ENCODE measurements around the gene CFAP68. TPM values are rescaled to one million over a fixed set of nuclear protein-coding genes. Genes with fewer than 3 reads are reported as not detected.
A peak's percentile ranks its signal among the peaks of the same experiment; 100 is the strongest.

CFAP68 gene
- total and polyA plus RNA-seq, 11 donors: 11.9 to 39.5 (median 31.8) TPM

DNA sequence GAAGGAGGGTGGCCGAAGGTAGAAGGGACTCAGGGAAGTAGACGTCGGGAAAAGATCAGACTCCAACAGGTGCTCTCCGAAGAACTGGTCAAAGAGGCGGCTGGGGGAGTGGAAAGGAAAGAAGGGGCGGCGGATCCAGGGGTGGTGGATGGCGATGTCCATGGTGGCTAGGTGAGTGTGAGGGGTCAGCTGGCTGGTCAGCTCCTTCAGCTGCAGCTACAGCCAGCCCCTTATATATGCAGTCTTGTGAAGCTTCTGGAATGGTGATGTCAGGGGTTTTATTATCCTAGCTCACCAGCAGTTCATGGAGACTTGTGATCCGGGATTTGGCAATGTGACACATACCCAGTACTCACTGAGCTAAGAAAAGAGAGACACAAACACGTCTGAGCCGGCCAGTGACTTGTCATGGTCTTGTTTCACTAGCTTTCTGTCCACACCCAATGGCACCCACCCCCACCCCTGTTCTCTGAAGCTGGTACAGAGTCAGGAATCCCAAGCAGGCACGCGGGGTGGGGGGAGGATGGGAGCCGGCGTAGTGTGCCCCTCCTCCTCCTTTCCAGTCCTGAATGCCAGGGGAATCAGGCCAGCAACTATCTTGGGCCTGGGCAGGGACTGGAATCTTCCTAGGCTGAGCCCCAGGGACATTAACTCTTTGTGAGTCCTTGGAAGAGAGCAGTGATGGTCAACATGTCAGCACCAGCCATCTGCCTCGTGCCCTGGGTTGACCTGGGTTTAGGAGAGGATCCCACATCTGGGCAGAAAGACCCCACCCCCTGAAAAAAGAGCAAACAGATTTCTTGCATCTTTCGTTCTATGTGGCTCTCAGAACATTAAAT, 32.4 kb downstream of the CFAP68 start, which contains the start of gene CRYAB:
CRYAB (minus strand) TSS at position 208 of the 839 bp plus-strand sequence; CDS start at position 162, 46 bp downstream.
- H3K36me3 ChIP-seq: peaks cover 0 to 37% (median 18%) of the 10 kb centered on the region in 9 donors
- intact Hi-C loops (cut with DNase I): loop anchor here in 3 of 10 donors (1.0 to 5.0 kb wide), 3 partner anchors 32 to 34 kb away; partner anchors contain the start of genes CFAP68 (in 3 of the 3) and FDXACB1 (in 3 of the 3)
- 21 to 44% (median 25%) methylated on average over 14 to 17 of the region's 17 CpGs for WGBS, 4 donors
- TF ChIP-seq POLR2A (IDR thresholded peaks at IDR 0.05): peak; percentile 41 to 95
- TF ChIP-seq, protein P1, sequence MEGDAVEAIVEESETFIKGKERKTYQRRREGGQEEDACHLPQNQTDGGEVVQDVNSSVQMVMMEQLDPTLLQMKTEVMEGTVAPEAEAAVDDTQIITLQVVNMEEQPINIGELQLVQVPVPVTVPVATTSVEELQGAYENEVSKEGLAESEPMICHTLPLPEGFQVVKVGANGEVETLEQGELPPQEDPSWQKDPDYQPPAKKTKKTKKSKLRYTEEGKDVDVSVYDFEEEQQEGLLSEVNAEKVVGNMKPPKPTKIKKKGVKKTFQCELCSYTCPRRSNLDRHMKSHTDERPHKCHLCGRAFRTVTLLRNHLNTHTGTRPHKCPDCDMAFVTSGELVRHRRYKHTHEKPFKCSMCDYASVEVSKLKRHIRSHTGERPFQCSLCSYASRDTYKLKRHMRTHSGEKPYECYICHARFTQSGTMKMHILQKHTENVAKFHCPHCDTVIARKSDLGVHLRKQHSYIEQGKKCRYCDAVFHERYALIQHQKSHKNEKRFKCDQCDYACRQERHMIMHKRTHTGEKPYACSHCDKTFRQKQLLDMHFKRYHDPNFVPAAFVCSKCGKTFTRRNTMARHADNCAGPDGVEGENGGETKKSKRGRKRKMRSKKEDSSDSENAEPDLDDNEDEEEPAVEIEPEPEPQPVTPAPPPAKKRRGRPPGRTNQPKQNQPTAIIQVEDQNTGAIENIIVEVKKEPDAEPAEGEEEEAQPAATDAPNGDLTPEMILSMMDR (IDR thresholded peaks at IDR 0.05): no peak
- peak within 1 kb of the TSS; percentile 38 to 80 (median 59) for H3K4me3 ChIP-seq
- H3K4me1 ChIP-seq: peaks cover 0 to 29% (median 7%) of the 10 kb centered on the region in 12 donors
- ATAC-seq (peak; percentile 75 to 82 (median 77)), DNase-seq (peak; percentile 85 to 95 (median 89))
- H3K9me3 ChIP-seq: no peaks in the 10 kb centered on the region
- H3K27me3 ChIP-seq: peaks cover 0 to 10% (median 0%) of the 10 kb centered on the region in 9 donors
- H3K27ac ChIP-seq: peak within 1 kb of the TSS; percentile 89 to 100 (median 96)

DNA sequence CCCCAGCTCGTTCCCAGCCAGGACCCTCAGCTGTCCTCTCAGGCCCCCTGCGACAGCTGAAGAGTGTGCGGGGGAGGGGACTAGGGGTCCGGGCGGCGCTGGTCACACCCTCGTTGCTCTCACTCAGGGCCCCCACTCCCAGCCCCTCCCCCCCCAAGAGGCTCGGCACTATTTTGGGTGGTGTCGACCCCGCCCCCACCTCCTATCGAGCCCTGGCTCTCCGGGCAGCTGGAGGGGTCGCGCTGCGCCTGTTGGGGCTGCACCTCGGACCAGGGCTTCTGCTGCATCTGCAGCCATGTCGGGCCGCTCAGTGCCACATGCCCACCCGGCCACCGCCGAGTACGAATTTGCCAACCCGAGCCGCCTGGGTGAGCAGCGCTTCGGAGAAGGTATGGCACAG, 33.2 kb downstream of the CFAP68 start, which contains the start of gene HSPB2:
HSPB2 (plus strand) TSS at position 200 of the 400 bp plus-strand sequence; CDS start at position 296, 96 bp downstream.
- Histone ChIP-seq H3K4me1 (peaks cover 0 to 29% (median 7%) of the 10 kb centered on the region in 12 donors), H3K9me3 (no peaks in the 10 kb centered on the region), H3K27ac (peak within 1 kb of the TSS; percentile 89 to 100 (median 96)), H3K4me3 (peak within 1 kb of the TSS; percentile 38 to 80 (median 59)), H3K27me3 (peaks cover 0 to 10% (median 0%) of the 10 kb centered on the region in 9 donors), H3K36me3 (peaks cover 0 to 37% (median 18%) of the 10 kb centered on the region in 9 donors)
- intact Hi-C loops (cut with DNase I): loop anchor here in 3 of 10 donors (1.0 to 5.0 kb wide), 3 partner anchors 33 to 35 kb away; partner anchors contain the start of genes CFAP68 (in 3 of the 3) and FDXACB1 (in 3 of the 3)
- 0 to 5% (median 4%) methylated on average over 2 to 26 of the region's 26 CpGs for WGBS, 4 donors
- TF ChIP-seq, protein P1 (IDR thresholded peaks at IDR 0.05): no peak
- no peak for TF ChIP-seq POLR2A (IDR thresholded peaks at IDR 0.05)
- DNase-seq (peak; percentile 54 to 75 (median 69)), ATAC-seq (peak; percentile 6 to 17 (median 10))

DNA sequence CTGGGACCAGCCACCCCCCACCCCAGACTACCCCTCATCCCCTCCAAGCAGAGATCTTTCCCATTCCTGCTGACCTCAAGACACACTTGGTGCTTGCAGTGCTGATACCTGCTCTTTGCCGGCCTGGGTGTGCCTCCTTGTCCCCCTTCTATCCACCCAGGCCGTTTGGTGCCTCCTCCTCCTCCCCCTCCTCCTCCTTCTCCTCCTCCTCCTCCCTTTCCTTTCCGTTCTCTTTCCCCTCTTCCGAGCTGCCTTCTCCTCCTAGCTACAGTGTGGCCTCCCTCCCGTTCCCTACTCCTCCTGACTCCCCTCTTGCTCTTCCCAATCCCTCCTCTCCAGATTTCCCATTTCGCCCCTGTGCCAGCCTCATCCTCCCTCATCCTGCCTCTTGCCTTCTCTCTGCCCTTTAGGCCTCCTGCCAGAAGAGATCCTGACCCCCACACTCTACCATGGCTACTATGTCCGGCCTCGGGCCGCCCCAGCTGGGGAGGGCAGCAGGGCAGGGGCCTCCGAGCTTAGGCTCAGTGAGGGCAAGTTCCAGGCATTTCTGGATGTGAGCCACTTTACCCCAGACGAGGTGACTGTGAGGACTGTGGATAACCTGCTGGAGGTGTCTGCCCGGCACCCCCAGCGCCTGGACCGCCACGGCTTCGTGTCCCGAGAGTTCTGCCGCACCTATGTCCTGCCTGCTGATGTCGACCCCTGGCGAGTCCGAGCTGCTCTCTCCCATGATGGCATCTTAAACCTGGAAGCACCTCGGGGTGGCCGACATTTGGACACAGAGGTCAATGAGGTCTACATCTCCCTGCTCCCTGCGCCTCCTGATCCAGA, 33.9 kb downstream of the CFAP68 start:
- ATAC-seq: peak in 3 of 4 donors; percentile 3 to 6 (median 5)
- Histone ChIP-seq H3K4me3 (peak overlapping the region; percentile 38 to 80 (median 59)), H3K36me3 (peaks cover 0 to 30% (median 17%) of the 10 kb centered on the region in 9 donors), H3K27me3 (peaks cover 0 to 10% (median 0%) of the 10 kb centered on the region in 9 donors), H3K4me1 (peaks cover 0 to 27% (median 7%) of the 10 kb centered on the region in 12 donors), H3K9me3 (no peaks in the 10 kb centered on the region), H3K27ac (peak overlapping the region; percentile 82 to 100 (median 96))
- peak; percentile 43 to 67 (median 47) for DNase-seq
- 15 to 35% (median 25%) methylated on average over 10 to 24 of the region's 24 CpGs for WGBS, 4 donors
- TF ChIP-seq, protein P1 (IDR thresholded peaks at IDR 0.05): no peak
- no peak for TF ChIP-seq POLR2A (IDR thresholded peaks at IDR 0.05)
- intact Hi-C loops (cut with DNase I): loop anchor here in 2 of 10 donors (2.0 to 5.0 kb wide), 2 partner anchors 34 to 36 kb away; partner anchors contain the start of genes CFAP68 (in 2 of the 2) and FDXACB1 (in 2 of the 2)

Measured in heart left ventricle (tissue), 16 donors.